HepG2 (cell line): Measurements from ENCODE around the gene ACRBP. TPM values are rescaled to one million over a fixed set of nuclear protein-coding genes. Genes with fewer than 3 reads are reported as not detected.
A peak's percentile ranks its signal among the peaks of the same experiment; 100 is the strongest.

ENCODE experiments used
- ATAC-seq: fragments of 200-7000 bp; cut with Tn5 transposase; 3 replicates; pipeline ENCODE4 v1.9.1; 2020; ENCODE audit warnings: mild to moderate bottlenecking, moderate library complexity
- Bru-seq: library from RNA; stranded (reverse); fragments of 400-500 nt; gene quantifications from one replicate; lab custom pipeline; 2021; lab: Mats Ljungman, UMichigan
- BruChase-seq, 2 experiments: library from RNA; stranded (reverse); fragments of 400-500 nt; gene quantifications; one replicate each; lab custom pipeline; 2021; lab: Mats Ljungman, UMichigan
- BruUV-seq: library from RNA; stranded (reverse); fragments of 400-500 nt; replicated peaks from 2 replicates; lab custom pipeline; 2021; lab: Mats Ljungman, UMichigan
- CTCF ChIA-PET: fragments of 300-600 bp; formaldehyde crosslinking; extraction: SDS; loops from one replicate; lab custom pipeline; 2021; ENCODE audit warnings: low total read pairs, inconsistent platforms, low intra/inter-chr PET ratio; lab: Yijun Ruan, JAX
- POLR2A ChIA-PET: fragments of 350-600 bp; sonication (Branson Sonifier 250); formaldehyde crosslinking; loops from one replicate; lab custom pipeline; 2020; ENCODE audit warnings: antibody characterized with exemption, inconsistent platforms; lab: Yijun Ruan, JAX
- DNase-seq: peaks from one replicate; pipeline ENCODE4 v3.0.0-alpha.2; 2015; ENCODE audit warnings: low spot score
- FAIRE-seq: peaks from 3 replicates; lab custom pipeline; 2011; peaks lifted over from hg19 to GRCh38; lab: Jason Lieb, UNC
- H2AFZ ChIP-seq: one replicate; pipeline ENCODE4 v1.6.1; 2011; ENCODE audit warnings: low read length, inconsistent platforms
- H3K27ac ChIP-seq: fragments of 300-600 bp; 3 replicates; pipeline ENCODE4 v1.8.0; 2011; ENCODE audit warnings: mixed run types, mild to moderate bottlenecking, mixed read lengths, low read length, inconsistent platforms; ENCODE audit not compliant: insufficient read depth; ENCODE audit errors: extremely low read length
- H3K27me3 ChIP-seq, 2 experiments: fragments of 200-600 bp in 1 of 2; 2 replicates in 1 of 2; 3 replicates in 1 of 2; pipeline versions ENCODE4 v1.6.0 to v1.8.0; 2011; ENCODE audit warnings: low read length in 2 of 2, mild to moderate bottlenecking in 2 of 2, moderate library complexity in 2 of 2, inconsistent platforms in 1 of 2; ENCODE audit not compliant: insufficient read depth in 2 of 2, control insufficient read depth in 1 of 2
- H3K36me3 ChIP-seq, 2 experiments: fragments of 200-600 bp in 1 of 2; replicated peaks in 1 of 2; 2 replicates in 1 of 2; 3 replicates in 1 of 2; pipeline versions ENCODE4 v1.5.1 to v1.8.0; 2011; ENCODE audit warnings: low read length in 2 of 2, inconsistent platforms in 1 of 2; ENCODE audit not compliant: insufficient read depth in 2 of 2, control insufficient read depth in 1 of 2
- H3K4me1 ChIP-seq: 2 replicates; pipeline ENCODE4 v1.5.1; 2012; ENCODE audit warnings: low read length, inconsistent platforms; ENCODE audit not compliant: insufficient read depth
- H3K4me2 ChIP-seq: 2 replicates; pipeline ENCODE4 v1.6.0; 2011; ENCODE audit warnings: low read depth, low read length, inconsistent platforms
- H3K4me3 ChIP-seq, 3 experiments: fragments of 200-600 bp in 1 of 3; sonication (generic), shearing (Covaris generic) in 1 of 3; replicated peaks in 1 of 3; 2 replicates each; pipeline ENCODE4 v1.5.1; 2011 to 2016; ENCODE audit warnings: low read length in 3 of 3, inconsistent platforms in 2 of 3, low read depth in 2 of 3, mild to moderate bottlenecking in 2 of 3, control low read depth in 1 of 3, mixed read lengths in 1 of 3; ENCODE audit not compliant: insufficient read depth in 1 of 3
- H3K79me2 ChIP-seq: one replicate; pipeline ENCODE4 v1.6.1; 2011; ENCODE audit warnings: low read length, inconsistent platforms; ENCODE audit not compliant: insufficient read depth
- H3K9ac ChIP-seq: 2 replicates; pipeline ENCODE4 v1.6.0; 2011; ENCODE audit warnings: mild to moderate bottlenecking, low read depth, low read length, inconsistent platforms; ENCODE audit not compliant: insufficient read depth
- H3K9me3 ChIP-seq: 2 replicates; pipeline ENCODE4 v1.5.1; 2012; ENCODE audit warnings: mild to moderate bottlenecking, low read length
- H4K20me1 ChIP-seq: 2 replicates; pipeline ENCODE4 v1.6.0; 2011; ENCODE audit warnings: inconsistent platforms, mild to moderate bottlenecking, low read length, moderate library complexity; ENCODE audit not compliant: insufficient read depth
- MEIS1 ChIP-seq: sonication (generic); formaldehyde crosslinking; IDR thresholded peaks from 2 replicates; pipeline ENCODE4 v1.9.0; 2021; ENCODE audit warnings: mild to moderate bottlenecking, missing genetic modification reagents, moderate library complexity, borderline replicate concordance
- WGBS: methylation state at CpG from one replicate; pipeline ENCODE4 v1.1.6; 2017; ENCODE audit warnings: low lambda C conversion rate; 5-methylcytosine and 5-hydroxymethylcytosine counted together
- in situ Hi-C: cut with HindIII; loops from 2 replicates; pipeline ENCODE4 v1.10.0; 2017; ENCODE audit warnings: low pct_unique_long_range_greater_than_20kb; ENCODE audit not compliant: extremely low pct_ligation_motif_present
- intact Hi-C: fragments of 100-400 bp; cut with micrococcal nuclease; formaldehyde crosslinking; loops from one replicate; pipeline ENCODE4 v1.10.0; 2022; ENCODE audit not compliant: unreplicated experiment
- long read RNA-seq, 2 experiments: library from RNA in 1 of 2; library from polyadenylated mRNA in 1 of 2; stranded (forward) in 1 of 2; unstranded in 1 of 2; transcript quantifications; one replicate each; pipeline ENCODE4 v2.0.0, GENCODE V29; 2019 to 2022
- polyA minus RNA-seq, 3 experiments: library from RNA; depleted of rRNA, polyadenylated mRNA; stranded (reverse); fragments of >200 nt; gene quantifications; 2 replicates each; pipeline ENCODE4 v1.2.3, GENCODE V29; 2011; ENCODE audit warnings: low replicate concordance in 1 of 3
- polyA plus RNA-seq, 8 experiments: library from polyadenylated mRNA; depleted of rRNA in 3 of 8; stranded (reverse) in 7 of 8; unstranded in 1 of 8; fragments of >200 nt; fragmentation: Illumina TruSeq in 4 of 8; extraction: Trizol in 4 of 8; gene quantifications; 2 replicates each; pipeline versions ENCODE4 v1.2.1 to v1.2.3, GENCODE V29; 2011 to 2016; ENCODE audit warnings: low read depth in 4 of 8, missing spikeins in 1 of 8, mixed read lengths in 1 of 8; ENCODE audit not compliant: insufficient read depth in 1 of 8
- total RNA-seq, 5 experiments: library from RNA; depleted of rRNA; stranded (reverse); fragments of >200 nt; fragmentation: Illumina TruSeq; extraction: Trizol; gene quantifications; 2 replicates each; pipeline ENCODE4 v1.2.3, GENCODE V29; 2016; ENCODE audit warnings: low read depth in 1 of 5

The ACRBP gene
- total RNA-seq (2016; rRNA removed; fragmentation: Illumina TruSeq; extraction: Trizol) (not detected in 2 replicates), polyA plus RNA-seq (2011; rRNA removed) (0.37 and 0.46 TPM in 2 replicates), polyA minus RNA-seq (2011; rRNA and poly(A)+ RNA removed; ENCODE audit: low replicate concordance) (1.1 and 2.1 TPM in 2 replicates), Bru-seq, nascent RNA (percentile 21 among the genes with signal in this experiment), BruChase-seq, experiment 1, labeled RNA remaining after a 6-hour chase (percentile 12 among the genes with signal in this experiment), BruChase-seq, experiment 2, labeled RNA remaining after a 2-hour chase (percentile 8 among the genes with signal in this experiment)
- total RNA-seq (2016; cell fraction: cytosol; rRNA removed; fragmentation: Illumina TruSeq; extraction: Trizol; ENCODE audit: low read depth): 0.61 TPM in 1 of 2 replicates, not detected in the other
- total RNA-seq (2016; cell fraction: insoluble cytoplasmic fraction; rRNA removed; fragmentation: Illumina TruSeq; extraction: Trizol): 0.11 TPM in 1 of 2 replicates, not detected in the other
- not detected in 2 replicates for total RNA-seq (2016; cell fraction: membrane; rRNA removed; fragmentation: Illumina TruSeq; extraction: Trizol)
- 0.43 TPM in 1 of 2 replicates, not detected in the other for total RNA-seq (2016; cell fraction: nucleus; rRNA removed; fragmentation: Illumina TruSeq; extraction: Trizol)
- polyA plus RNA-seq (2011; cell fraction: cytosol; rRNA removed): 0.17 and 0.28 TPM in 2 replicates
- polyA plus RNA-seq (2011; cell fraction: nucleus; rRNA removed): 2.4 and 3.2 TPM in 2 replicates
- polyA plus RNA-seq (2012): 0.19 and 0.63 TPM in 2 replicates
- not detected in 2 replicates for polyA plus RNA-seq (2016; cell fraction: cytosol; fragmentation: Illumina TruSeq; extraction: Trizol; ENCODE audit: low read depth)
- polyA plus RNA-seq (2016; cell fraction: insoluble cytoplasmic fraction; fragmentation: Illumina TruSeq; extraction: Trizol; ENCODE audit: low read depth): not detected in 2 replicates
- not detected in 2 replicates for polyA plus RNA-seq (2016; cell fraction: membrane; fragmentation: Illumina TruSeq; extraction: Trizol; ENCODE audit: low read depth)
- not detected in 2 replicates for polyA plus RNA-seq (2016; cell fraction: nucleus; fragmentation: Illumina TruSeq; extraction: Trizol; ENCODE audit: insufficient read depth, low read depth)
- polyA minus RNA-seq (2011; cell fraction: cytosol; rRNA and poly(A)+ RNA removed): not detected in 2 replicates
- 0.99 and 1.0 TPM in 2 replicates for polyA minus RNA-seq (2011; cell fraction: nucleus; rRNA and poly(A)+ RNA removed)
- long read RNA-seq, experiment 1: 0 reads
- long read RNA-seq, experiment 2: 0 reads

DNA sequence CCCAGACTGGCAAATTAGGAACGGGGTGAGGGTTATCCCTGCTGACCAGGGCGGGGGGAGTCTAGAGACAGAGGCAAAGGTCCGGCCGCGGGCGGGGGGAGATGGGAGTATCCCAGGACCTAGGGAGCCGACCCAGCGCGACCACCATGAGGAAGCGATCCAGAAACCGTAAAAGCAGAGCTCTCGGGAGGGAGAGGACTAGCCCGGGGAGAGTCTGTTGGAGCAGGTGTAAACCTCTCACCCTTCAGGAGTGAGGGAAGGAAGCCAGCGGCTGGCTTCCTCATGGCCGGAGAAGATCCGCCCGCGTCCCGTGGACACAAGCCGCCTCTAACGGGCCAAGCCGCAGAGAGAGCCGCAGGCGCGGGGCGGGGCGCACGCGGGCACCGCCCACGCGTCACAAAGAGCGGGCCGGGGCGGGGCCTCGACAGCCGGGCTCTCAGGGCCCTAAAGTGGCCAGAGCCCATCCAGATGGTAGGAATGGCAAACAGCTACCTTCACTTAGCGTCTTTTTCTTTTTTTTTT, at the start of gene ACRBP:
Gene ACRBP, minus strand, starts transcription at position 350 of the 522 bp plus-strand sequence. Its CDS starts 66 bp downstream, at position 284.
- intact Hi-C loops (no loop called here), in situ Hi-C loops (no loop called here)
- Histone ChIP-seq H3K36me3 (peaks cover 2 to 5% of the 10 kb centered on the region in 2 experiments; a peak in 3 of 5 replicates), H4K20me1 (no peaks in the 10 kb centered on the region), H3K4me3 (no peak within 1 kb of the TSS), H3K79me2 (no peaks in the 10 kb centered on the region), H3K27me3 (no peaks in the 10 kb centered on the region; a peak in 2 of 5 replicates), H3K4me2 (no peak within 1 kb of the TSS), H3K27ac (no peak within 1 kb of the TSS), H3K4me1 (peaks cover 21% of the 10 kb centered on the region), H3K9me3 (no peaks in the 10 kb centered on the region), H3K9ac (no peak within 1 kb of the TSS), H2AFZ (no peak within 1 kb of the TSS)
- ATAC-seq (no peak), DNase-seq (no peak), FAIRE-seq (no peak)
- CTCF ChIA-PET: no interaction called here
- 79% methylated on average over 19 of the region's 38 CpGs for WGBS
- no peak for TF ChIP-seq MEIS1
- POLR2A ChIA-PET: interaction anchor here (1.3 kb wide), 1 partner anchor 42 kb away, joined by 3 read pairs; the partner anchor contains the start of gene ZNF384
- BruUV-seq: no TSS peak
